GM10248 (cell line): ENCODE results near the gene NADK2.

Experiments used
- CTCF ChIA-PET: fragments of 300-600 bp; sonication (Branson Sonifier 250); formaldehyde crosslinking; extraction: SDS; loops from one replicate; lab custom pipeline; 2021; ENCODE audit warnings: antibody characterized with exemption; lab: Yijun Ruan, JAX
- POLR2A ChIA-PET: fragments of 350-650 bp; sonication (Branson Sonifier 250); formaldehyde crosslinking; extraction: SDS; loops from one replicate; lab custom pipeline; 2020; ENCODE audit warnings: antibody characterized with exemption; lab: Yijun Ruan, JAX
- DNase-seq: peaks from one replicate; pipeline ENCODE4 v3.0.0; 2012; ENCODE audit errors: extremely low spot score
- TF ChIP-seq, protein P1 (sequence below): IDR thresholded peaks from 2 replicates; pipeline ENCODE4 v1.5.1; 2012; ENCODE audit warnings: mild to moderate bottlenecking, low read depth; ENCODE audit errors: extremely low read depth, missing control alignments, control extremely low read depth

The NADK2 gene

DNA sequence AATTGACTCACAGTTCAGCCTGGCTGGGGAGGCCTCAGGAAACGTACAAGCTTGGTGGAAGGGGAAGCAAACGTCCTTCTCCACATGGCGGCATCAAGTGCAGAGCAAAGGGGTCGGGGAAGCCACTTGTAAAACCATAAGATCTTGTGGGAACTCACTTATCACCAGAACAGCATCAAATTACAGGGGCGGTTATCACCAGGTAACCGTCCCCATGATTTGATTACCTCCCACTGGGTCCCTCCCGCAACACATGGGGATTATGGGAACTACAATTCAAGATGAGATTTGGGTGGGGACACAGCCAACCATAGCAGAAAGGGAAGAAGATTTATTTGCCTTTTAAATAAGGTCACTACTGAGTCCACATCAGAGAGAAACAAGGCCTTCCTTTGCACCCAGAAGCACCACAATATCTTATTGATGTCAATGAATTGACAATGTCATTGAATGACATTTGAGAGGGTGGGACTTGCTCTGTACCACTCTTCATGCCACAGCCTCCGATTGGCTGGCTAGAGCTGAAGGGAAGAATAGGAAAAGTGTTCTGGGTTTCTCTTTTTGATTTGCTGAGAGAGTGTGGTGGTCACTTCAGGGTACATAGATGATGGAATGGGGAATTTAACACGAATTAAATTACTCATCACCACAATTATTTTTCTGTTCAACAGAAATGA lies 78.8 kb downstream of the NADK2 start:
- POLR2A ChIA-PET, result no interaction called here
- CTCF ChIA-PET, result interaction anchor here (1.2 to 2.0 kb wide), 3 partner anchors 10 to 16 kb away, joined by 3 to 9 read pairs (median 4); partner anchors contain the start of genes LMBRD2 and SKP2
- DNase-seq, result no peak
- TF ChIP-seq, protein P1, sequence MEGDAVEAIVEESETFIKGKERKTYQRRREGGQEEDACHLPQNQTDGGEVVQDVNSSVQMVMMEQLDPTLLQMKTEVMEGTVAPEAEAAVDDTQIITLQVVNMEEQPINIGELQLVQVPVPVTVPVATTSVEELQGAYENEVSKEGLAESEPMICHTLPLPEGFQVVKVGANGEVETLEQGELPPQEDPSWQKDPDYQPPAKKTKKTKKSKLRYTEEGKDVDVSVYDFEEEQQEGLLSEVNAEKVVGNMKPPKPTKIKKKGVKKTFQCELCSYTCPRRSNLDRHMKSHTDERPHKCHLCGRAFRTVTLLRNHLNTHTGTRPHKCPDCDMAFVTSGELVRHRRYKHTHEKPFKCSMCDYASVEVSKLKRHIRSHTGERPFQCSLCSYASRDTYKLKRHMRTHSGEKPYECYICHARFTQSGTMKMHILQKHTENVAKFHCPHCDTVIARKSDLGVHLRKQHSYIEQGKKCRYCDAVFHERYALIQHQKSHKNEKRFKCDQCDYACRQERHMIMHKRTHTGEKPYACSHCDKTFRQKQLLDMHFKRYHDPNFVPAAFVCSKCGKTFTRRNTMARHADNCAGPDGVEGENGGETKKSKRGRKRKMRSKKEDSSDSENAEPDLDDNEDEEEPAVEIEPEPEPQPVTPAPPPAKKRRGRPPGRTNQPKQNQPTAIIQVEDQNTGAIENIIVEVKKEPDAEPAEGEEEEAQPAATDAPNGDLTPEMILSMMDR, result no peak

DNA sequence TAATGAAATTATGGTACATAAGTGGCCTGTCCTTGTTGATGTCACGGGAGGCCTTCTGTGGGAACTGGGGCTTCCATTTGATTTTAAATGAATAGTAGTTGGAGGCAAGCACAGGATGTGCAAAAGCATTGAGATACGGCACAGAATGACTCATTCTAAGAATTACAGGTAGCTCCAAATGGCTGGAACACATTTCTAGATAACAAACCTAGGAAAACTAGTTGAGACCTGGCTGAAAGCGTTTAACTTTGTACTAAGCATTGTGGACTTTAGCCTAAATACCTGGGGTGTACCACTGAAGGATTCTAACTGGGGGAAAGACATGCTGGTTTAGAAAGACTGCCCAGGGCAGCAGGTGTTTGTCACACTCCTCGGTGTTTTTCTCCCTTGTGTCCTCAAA lies 80.4 kb downstream of the NADK2 start:
- ChIA-PET CTCF (interaction anchor here (1.1 to 2.6 kb wide), 3 partner anchors 9 to 81 kb away, joined by 3 to 9 read pairs (median 7); partner anchors contain the start of genes LMBRD2, NADK2 and SKP2), POLR2A (no interaction called here)
- DNase-seq, result no peak
- TF ChIP-seq, protein P1, result no peak

DNA sequence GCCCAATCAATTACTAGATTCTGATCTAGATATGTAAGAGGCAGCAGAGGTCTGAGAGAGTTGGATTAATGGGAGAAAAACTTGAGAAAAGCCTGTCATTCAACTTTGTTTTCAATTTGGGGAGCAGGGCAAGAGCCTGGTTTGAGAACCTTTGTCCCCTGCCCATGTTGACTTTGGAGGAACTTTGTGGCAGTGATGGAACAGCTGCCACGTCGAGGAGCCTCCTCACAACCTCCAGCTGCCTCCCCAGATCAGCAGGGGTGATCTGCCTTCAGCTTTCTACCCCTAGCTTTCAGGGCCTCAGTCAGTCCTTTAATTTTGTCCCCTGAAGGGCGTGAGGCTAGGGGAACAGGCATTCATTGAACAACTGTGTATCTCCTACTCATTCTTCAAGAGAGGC lies 81.1 kb downstream of the NADK2 start:
- no peak for DNase-seq
- TF ChIP-seq, protein P1, result no peak
- ChIA-PET CTCF (interaction anchor here (0.9 to 2.6 kb wide), 3 partner anchors 12 to 81 kb away, joined by 3 to 7 read pairs (median 3); partner anchors contain the start of gene NADK2), POLR2A (no interaction called here)

DNA sequence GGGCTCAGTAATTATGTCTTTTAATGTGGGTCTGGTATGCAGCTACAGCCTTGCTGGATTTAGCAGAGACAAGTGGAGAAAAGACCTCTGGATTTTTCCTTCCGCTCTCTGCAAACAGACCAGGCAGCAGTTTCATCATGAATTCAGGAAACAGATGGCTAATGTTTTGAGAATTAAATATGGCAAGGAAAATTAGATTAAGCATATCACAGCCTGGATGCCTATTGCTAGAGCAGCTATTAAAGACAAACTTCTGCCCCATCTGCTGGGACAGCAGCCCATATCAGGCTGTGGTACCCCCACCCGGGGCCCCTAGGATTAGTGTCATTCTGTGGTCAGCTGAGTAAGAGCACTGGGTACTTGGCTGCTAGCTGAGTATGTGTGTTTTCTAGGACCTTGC lies 83.6 kb downstream of the NADK2 start:
- CTCF ChIA-PET, result interaction anchor here (1.0 to 1.9 kb wide), 4 partner anchors 9 to 79 kb away, joined by 3 to 6 read pairs (median 4); no protein-coding TSS in a partner anchor

DNA sequence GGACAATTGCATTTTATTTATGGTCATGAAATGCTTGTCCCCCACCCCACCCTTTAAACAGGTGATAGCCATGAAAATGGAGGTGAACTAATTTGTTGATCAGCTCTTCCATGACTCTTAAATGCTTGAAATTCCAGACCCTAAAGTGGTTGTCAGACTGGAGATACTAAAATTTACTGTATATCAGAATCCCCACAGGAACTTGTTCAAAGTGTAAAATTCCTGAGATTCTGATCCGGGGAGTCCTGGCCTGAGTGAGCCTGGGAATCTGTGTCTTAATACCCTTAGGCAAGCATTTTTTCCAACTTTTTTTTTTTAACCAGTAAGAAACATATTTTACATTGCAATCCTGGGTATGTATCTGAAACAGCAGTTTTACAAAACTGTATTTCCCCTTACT lies 85.1 kb downstream of the NADK2 start:
- ChIA-PET POLR2A (no interaction called here), CTCF (interaction anchor here (0.6 to 2.4 kb wide), 4 partner anchors 11 to 86 kb away, joined by 3 to 7 read pairs (median 5); partner anchors contain the start of gene NADK2)
- TF ChIP-seq, protein P1, result no peak
- no peak for DNase-seq

More for the DNA sequence above, 83.6 kb downstream of the NADK2 start:
- POLR2A ChIA-PET, result no interaction called here
- TF ChIP-seq, protein P1, result no peak
- no peak for DNase-seq

DNA sequence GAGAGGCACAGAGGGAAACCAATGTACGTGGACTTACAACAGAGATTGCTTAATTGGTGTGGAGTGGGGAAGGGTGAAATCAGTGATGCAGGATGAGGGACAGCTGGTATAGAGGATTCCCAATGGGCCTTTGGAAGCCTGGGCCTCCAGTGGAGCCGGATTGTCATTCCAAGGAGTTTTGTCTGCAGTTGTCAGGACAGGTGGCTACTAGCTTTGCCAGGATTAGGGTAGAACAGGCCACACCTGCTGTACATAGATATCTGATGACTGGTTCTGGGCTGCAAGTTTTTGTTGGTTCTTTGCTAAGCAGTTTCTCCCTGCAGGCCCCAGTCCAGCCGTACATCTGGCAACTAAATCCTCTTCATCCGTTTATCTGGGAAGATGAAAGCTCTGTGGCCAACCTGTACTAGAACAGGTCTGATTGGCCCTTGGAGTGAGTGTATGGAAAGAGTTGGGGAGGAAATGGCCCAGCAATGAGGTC lies 85.6 kb downstream of the NADK2 start:
- CTCF ChIA-PET, result interaction anchor here (1.2 to 2.4 kb wide), 3 partner anchors 10 to 86 kb away, joined by 4 to 7 read pairs (median 6); partner anchors contain the start of gene NADK2
- no peak for DNase-seq
- TF ChIP-seq, protein P1, result no peak
- POLR2A ChIA-PET, result no interaction called here
